Muscle of back (tissue), 13 donors: ENCODE results near the gene TALDO1. TPM values are rescaled to one million over a fixed set of nuclear protein-coding genes. Genes with fewer than 3 reads are reported as not detected.

Source experiments
- DNase-seq, 3 donors: peaks; one replicate each; pipeline versions ENCODE4 v3.0.0 to v3.0.0-alpha.2; 2013
- long read RNA-seq, 9 donors: transcript quantifications; one replicate each; lab custom pipeline, GENCODE V29; 2026
- polyA plus RNA-seq, 10 donors: library from polyadenylated mRNA; unstranded; fragments of 120-200 nt; gene quantifications; one replicate each; pipeline ENCODE4 v1.2.1, GENCODE V29; 2013; ENCODE audit not compliant: insufficient read length in 10 of 10

TALDO1 gene
- 10 to 100 TPM; 55.0 to 92.1 (median 66.3) TPM for polyA plus RNA-seq
- long read RNA-seq, donor 1, transcript TALDO1-201 (8 exons, 1,346 nt) = major isoform, 30 of 34 reads
- long read RNA-seq, donor 1, partial matches to known transcripts = 0 of 34 reads
- long read RNA-seq, donor 1, other reads (novel, unspliced or antisense) = 0 of 34 reads
- long read RNA-seq, donor 2, transcript TALDO1-201 (8 exons, 1,346 nt) = major isoform, 23 of 24 reads
- long read RNA-seq, donor 2, partial matches to known transcripts = 0 of 24 reads
- long read RNA-seq, donor 2, other reads (novel, unspliced or antisense) = 0 of 24 reads
- long read RNA-seq, donor 3 = 0 reads
- long read RNA-seq, donor 4, transcript TALDO1-201 (8 exons, 1,346 nt) = major isoform, 20 of 24 reads
- long read RNA-seq, donor 4, partial matches to known transcripts = 0 of 24 reads
- long read RNA-seq, donor 4, other reads (novel, unspliced or antisense) = 0 of 24 reads
- long read RNA-seq, donor 5, transcript TALDO1-201 (8 exons, 1,346 nt) = major isoform, 42 of 68 reads
- long read RNA-seq, donor 5, transcript TALDO1-206 (2 exons, 587 nt) = minor isoform, 6 of 68 reads
- long read RNA-seq, donor 5, partial matches to known transcripts = 18 of 68 reads
- long read RNA-seq, donor 5, other reads (novel, unspliced or antisense) = 0 of 68 reads
- long read RNA-seq, donor 6, transcript TALDO1-201 (8 exons, 1,346 nt) = major isoform, 35 of 52 reads
- long read RNA-seq, donor 6, partial matches to known transcripts = 11 of 52 reads
- long read RNA-seq, donor 6, other reads (novel, unspliced or antisense) = 0 of 52 reads
- long read RNA-seq, donor 7, transcript TALDO1-201 (8 exons, 1,346 nt) = major isoform, 18 of 20 reads
- long read RNA-seq, donor 7, partial matches to known transcripts = 0 of 20 reads
- long read RNA-seq, donor 7, other reads (novel, unspliced or antisense) = 0 of 20 reads
- long read RNA-seq, donor 8, transcript TALDO1-201 (8 exons, 1,346 nt) = major isoform, 26 of 36 reads
- long read RNA-seq, donor 8, partial matches to known transcripts = 6 of 36 reads
- long read RNA-seq, donor 8, other reads (novel, unspliced or antisense) = 0 of 36 reads
- long read RNA-seq, donor 9, partial matches to known transcripts = 0 of 2 reads
- long read RNA-seq, donor 9, other reads (novel, unspliced or antisense) = 0 of 2 reads

- DNase-seq = peak; percentile 83 to 95 (median 91)
These were observed at the start of gene TALDO1 for GRCh38 chr11:747158-748006. Gene TALDO1 (plus strand): TSS chr11:747464. CDS start chr11:747482, 18 bp downstream.

- no peak for DNase-seq
These were observed 49.4 kb upstream of the TALDO1 start for GRCh38 chr11:697811-698311.

GRCh38 chr11:698493-699115, 48.7 kb upstream of the TALDO1 start:
- no peak for DNase-seq

GRCh38 chr11:699116-699508, 48.2 kb upstream of the TALDO1 start:
- DNase-seq = no peak

GRCh38 chr11:699753-700152, 47.5 kb upstream of the TALDO1 start:
- no peak for DNase-seq

- no peak for DNase-seq
These were observed 45.4 kb upstream of the TALDO1 start for GRCh38 chr11:701741-702461.

- no peak for DNase-seq
These were observed 44.5 kb upstream of the TALDO1 start for GRCh38 chr11:702462-703461.

GRCh38 chr11:703506-703905, 43.8 kb upstream of the TALDO1 start:
- no peak for DNase-seq

- DNase-seq = no peak
These were observed 43.0 kb upstream of the TALDO1 start for GRCh38 chr11:704228-704674.

GRCh38 chr11:704781-705645, 42.3 kb upstream of the TALDO1 start:
- DNase-seq = no peak

- DNase-seq = no peak
These were observed 41.4 kb upstream of the TALDO1 start, which contains the start of gene EPS8L2 for GRCh38 chr11:705646-706438. Gene EPS8L2 (plus strand): TSS chr11:706231. CDS start chr11:709408, 3,177 bp downstream.

- DNase-seq = no peak
These were observed 40.8 kb upstream of the TALDO1 start for GRCh38 chr11:706439-706956.

- no peak for DNase-seq
These were observed 40.1 kb upstream of the TALDO1 start for GRCh38 chr11:706957-707816.

- no peak for DNase-seq
These were observed 39.3 kb upstream of the TALDO1 start for GRCh38 chr11:707817-708420.

- no peak for DNase-seq
These were observed 38.8 kb upstream of the TALDO1 start for GRCh38 chr11:708511-708910.
